GM19328 (cell line): ENCODE measurements around the gene CTRB2.
"Not testable (repeated sequence)": the region's sequence is repeated elsewhere in the genome, so short reads cannot be mapped to it uniquely, and the experiment has no call there.

ENCODE experiments used
- ATAC-seq: cut with Tn5 transposase; IDR thresholded peaks from one replicate; pipeline ENCODE4 v1.9.1; 2021; ENCODE audit warnings: mild to moderate bottlenecking, moderate library complexity; ENCODE audit not compliant: unreplicated experiment

Gene CTRB2

GRCh38 chr16:75227361-75228142 lies 20.6 kb upstream of the CTRB2 start:
- no peak for ATAC-seq

- ATAC-seq: no peak
Observed at GRCh38 chr16:75226550-75227360, 19.8 kb upstream of the CTRB2 start.

GRCh38 chr16:75225678-75226515 lies 18.9 kb upstream of the CTRB2 start:
- ATAC-seq: no peak

GRCh38 chr16:75225092-75225491 lies 18.1 kb upstream of the CTRB2 start:
- ATAC-seq: no peak

- no peak for ATAC-seq
Observed at GRCh38 chr16:75224306-75225082, 17.5 kb upstream of the CTRB2 start.

- ATAC-seq: not testable (repeated sequence)
Observed at GRCh38 chr16:75223129-75223528, 16.2 kb upstream of the CTRB2 start.

GRCh38 chr16:75222271-75222783 lies 15.4 kb upstream of the CTRB2 start:
- ATAC-seq: no peak

- ATAC-seq: no peak
Observed at GRCh38 chr16:75219838-75220237, 12.9 kb upstream of the CTRB2 start.

GRCh38 chr16:75219088-75219487 lies 12.1 kb upstream of the CTRB2 start:
- ATAC-seq: no peak

- ATAC-seq: no peak
Observed at GRCh38 chr16:75218256-75219076, 11.5 kb upstream of the CTRB2 start, which contains the start of gene CTRB1. CTRB1 (plus strand) TSS chr16:75218988; CDS start chr16:75219008, 20 bp downstream.

- no peak for ATAC-seq
Observed at GRCh38 chr16:75217389-75217851, 10.5 kb upstream of the CTRB2 start.

- no peak for ATAC-seq
Observed at GRCh38 chr16:75216576-75216975, 9.6 kb upstream of the CTRB2 start.

GRCh38 chr16:75216127-75216526 lies 9.2 kb upstream of the CTRB2 start:
- no peak for ATAC-seq

GRCh38 chr16:75211286-75211685 lies 4.3 kb upstream of the CTRB2 start:
- not testable (repeated sequence) for ATAC-seq

- no peak for ATAC-seq
Observed at GRCh38 chr16:75209944-75210343, 3.0 kb upstream of the CTRB2 start.

GRCh38 chr16:75209514-75209913 lies 2.6 kb upstream of the CTRB2 start:
- not testable (repeated sequence) for ATAC-seq

- ATAC-seq: no peak
Observed at GRCh38 chr16:75208861-75209505, 2.0 kb upstream of the CTRB2 start.

GRCh38 chr16:75208242-75208825 lies 1.4 kb upstream of the CTRB2 start:
- no peak for ATAC-seq
